Measurements from ENCODE around the gene RAB26.

DNA sequence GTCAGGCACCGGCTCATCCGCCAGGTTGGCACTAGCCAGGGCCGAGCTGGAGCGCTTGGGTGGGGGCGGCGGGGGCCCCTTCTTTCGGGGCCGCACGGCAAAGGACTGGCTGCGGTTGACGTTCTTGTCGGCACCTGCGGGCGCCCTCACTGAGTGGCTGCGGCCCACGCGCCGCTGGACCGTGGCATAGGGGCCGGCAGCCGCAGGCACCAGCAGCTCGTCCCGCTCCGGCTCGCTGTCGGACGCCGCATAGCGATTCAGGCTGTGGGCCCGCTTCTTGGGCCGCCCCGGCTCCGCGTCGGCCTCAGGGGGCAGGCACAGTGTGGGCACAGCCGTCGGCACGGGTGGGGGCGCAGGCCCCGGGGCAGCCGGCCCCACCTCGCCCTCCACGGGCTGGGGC, 32.0 kb downstream of the RAB26 start:
- TF ChIP-seq, protein P1, sequence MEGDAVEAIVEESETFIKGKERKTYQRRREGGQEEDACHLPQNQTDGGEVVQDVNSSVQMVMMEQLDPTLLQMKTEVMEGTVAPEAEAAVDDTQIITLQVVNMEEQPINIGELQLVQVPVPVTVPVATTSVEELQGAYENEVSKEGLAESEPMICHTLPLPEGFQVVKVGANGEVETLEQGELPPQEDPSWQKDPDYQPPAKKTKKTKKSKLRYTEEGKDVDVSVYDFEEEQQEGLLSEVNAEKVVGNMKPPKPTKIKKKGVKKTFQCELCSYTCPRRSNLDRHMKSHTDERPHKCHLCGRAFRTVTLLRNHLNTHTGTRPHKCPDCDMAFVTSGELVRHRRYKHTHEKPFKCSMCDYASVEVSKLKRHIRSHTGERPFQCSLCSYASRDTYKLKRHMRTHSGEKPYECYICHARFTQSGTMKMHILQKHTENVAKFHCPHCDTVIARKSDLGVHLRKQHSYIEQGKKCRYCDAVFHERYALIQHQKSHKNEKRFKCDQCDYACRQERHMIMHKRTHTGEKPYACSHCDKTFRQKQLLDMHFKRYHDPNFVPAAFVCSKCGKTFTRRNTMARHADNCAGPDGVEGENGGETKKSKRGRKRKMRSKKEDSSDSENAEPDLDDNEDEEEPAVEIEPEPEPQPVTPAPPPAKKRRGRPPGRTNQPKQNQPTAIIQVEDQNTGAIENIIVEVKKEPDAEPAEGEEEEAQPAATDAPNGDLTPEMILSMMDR (IDR thresholded peaks at IDR 0.05; ENCODE audit: poor library complexity, severe bottlenecking), result no peak
- TF ChIP-seq SMC3 (conservative IDR thresholded peaks at IDR 0.05; ENCODE audit: poor library complexity) (no peak), POLR2AphosphoS5 (IDR thresholded peaks at IDR 0.05) (no peak), EZH2 (IDR thresholded peaks at IDR 0.05; ENCODE audit: borderline replicate concordance, insufficient read depth, low read length, poor library complexity, severe bottlenecking) (no peak), RAD21 (conservative IDR thresholded peaks at IDR 0.05) (no peak)
- TF ChIP-seq, protein P2, sequence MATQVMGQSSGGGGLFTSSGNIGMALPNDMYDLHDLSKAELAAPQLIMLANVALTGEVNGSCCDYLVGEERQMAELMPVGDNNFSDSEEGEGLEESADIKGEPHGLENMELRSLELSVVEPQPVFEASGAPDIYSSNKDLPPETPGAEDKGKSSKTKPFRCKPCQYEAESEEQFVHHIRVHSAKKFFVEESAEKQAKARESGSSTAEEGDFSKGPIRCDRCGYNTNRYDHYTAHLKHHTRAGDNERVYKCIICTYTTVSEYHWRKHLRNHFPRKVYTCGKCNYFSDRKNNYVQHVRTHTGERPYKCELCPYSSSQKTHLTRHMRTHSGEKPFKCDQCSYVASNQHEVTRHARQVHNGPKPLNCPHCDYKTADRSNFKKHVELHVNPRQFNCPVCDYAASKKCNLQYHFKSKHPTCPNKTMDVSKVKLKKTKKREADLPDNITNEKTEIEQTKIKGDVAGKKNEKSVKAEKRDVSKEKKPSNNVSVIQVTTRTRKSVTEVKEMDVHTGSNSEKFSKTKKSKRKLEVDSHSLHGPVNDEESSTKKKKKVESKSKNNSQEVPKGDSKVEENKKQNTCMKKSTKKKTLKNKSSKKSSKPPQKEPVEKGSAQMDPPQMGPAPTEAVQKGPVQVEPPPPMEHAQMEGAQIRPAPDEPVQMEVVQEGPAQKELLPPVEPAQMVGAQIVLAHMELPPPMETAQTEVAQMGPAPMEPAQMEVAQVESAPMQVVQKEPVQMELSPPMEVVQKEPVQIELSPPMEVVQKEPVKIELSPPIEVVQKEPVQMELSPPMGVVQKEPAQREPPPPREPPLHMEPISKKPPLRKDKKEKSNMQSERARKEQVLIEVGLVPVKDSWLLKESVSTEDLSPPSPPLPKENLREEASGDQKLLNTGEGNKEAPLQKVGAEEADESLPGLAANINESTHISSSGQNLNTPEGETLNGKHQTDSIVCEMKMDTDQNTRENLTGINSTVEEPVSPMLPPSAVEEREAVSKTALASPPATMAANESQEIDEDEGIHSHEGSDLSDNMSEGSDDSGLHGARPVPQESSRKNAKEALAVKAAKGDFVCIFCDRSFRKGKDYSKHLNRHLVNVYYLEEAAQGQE (IDR thresholded peaks at IDR 0.05; ENCODE audit: borderline replicate concordance), result no peak
